ENCODE data around the gene PDK2.

- TF ChIP-seq CTCF (IDR thresholded peaks at IDR 0.05; ENCODE audit: insufficient read depth, low read length, poor library complexity, severe bottlenecking) (no peak), EZH2phosphoT487 (conservative IDR thresholded peaks at IDR 0.05; ENCODE audit: low read length) (no peak)
Measured at GRCh38 chr17:50096758-50097157, 1.6 kb downstream of the PDK2 start.
